A549 (cell line): ENCODE data around the gene HARBI1. TPM values are rescaled to one million over a fixed set of nuclear protein-coding genes. Genes with fewer than 3 reads are reported as not detected.

Source experiments
- ATAC-seq, 2 experiments: fragments of 200-7000 bp in 1 of 2; fragments of >200 bp in 1 of 2; cut with Nextera tagmentation in 1 of 2; cut with Tn5 transposase in 1 of 2; 3 replicates each; pipeline versions ENCODE4 v1.8.0 to v1.9.1; 2018 to 2020; ENCODE audit warnings: mild to moderate bottlenecking in 1 of 2, moderate library complexity in 1 of 2
- CTCF ChIA-PET: fragments of 300-600 bp; sonication (Branson Sonifier 250); formaldehyde crosslinking; extraction: SDS; loops from one replicate; lab custom pipeline; 2021; ENCODE audit warnings: antibody characterized with exemption, inconsistent platforms; lab: Yijun Ruan, JAX
- POLR2A ChIA-PET: fragments of 350-600 bp; formaldehyde crosslinking; extraction: SDS; loops from one replicate; lab custom pipeline; 2021; ENCODE audit warnings: antibody characterized with exemption, inconsistent platforms; lab: Yijun Ruan, JAX
- DNase-seq, 2 experiments: peaks; one replicate each; pipeline versions ENCODE4 v3.0.0 to v3.0.0-alpha.2; 2011 to 2016; ENCODE audit warnings: low read depth in 1 of 2, low spot score in 1 of 2
- FAIRE-seq: peaks from 2 replicates; lab custom pipeline; 2011; peaks lifted over from hg19 to GRCh38; lab: Jason Lieb, UNC
- H3K27ac ChIP-seq, 2 experiments: fragments of >200 bp; sonication (Bioruptor Twin); formaldehyde crosslinking; 3 replicates each; pipeline ENCODE4 v1.5.1; 2016 to 2017
- H3K4me1 ChIP-seq: fragments of >200 bp; sonication (Bioruptor Twin); formaldehyde crosslinking; 3 replicates; pipeline ENCODE4 v1.6.1; 2016
- H3K4me2 ChIP-seq: fragments of >200 bp; sonication (Bioruptor Twin); formaldehyde crosslinking; 3 replicates; pipeline ENCODE4 v1.6.1; 2016
- H3K4me3 ChIP-seq: fragments of >200 bp; sonication (Bioruptor Twin); formaldehyde crosslinking; 3 replicates; pipeline ENCODE4 v1.5.1; 2016
- H3K9me3 ChIP-seq: fragments of >200 bp; sonication (Bioruptor Twin); formaldehyde crosslinking; 3 replicates; pipeline ENCODE4 v1.6.1; 2016
- BHLHE40 ChIP-seq: IDR thresholded peaks from 2 replicates; pipeline ENCODE4 v1.6.1; 2012; ENCODE audit warnings: low read depth, low read length, inconsistent platforms
- CBX2 ChIP-seq: fragments of 200-600 bp; sonication (generic); IDR thresholded peaks from 2 replicates; pipeline ENCODE4 v1.6.1; 2016; ENCODE audit warnings: low read depth, mild to moderate bottlenecking, borderline replicate concordance
- CBX8 ChIP-seq: fragments of 200-600 bp; sonication (generic); IDR thresholded peaks from 2 replicates; pipeline ENCODE4 v1.6.1; 2016
- CHD2 ChIP-seq: fragments of 150-350 bp; IDR thresholded peaks from 2 replicates; pipeline ENCODE4 v1.6.1; 2014; ENCODE audit warnings: low read length; ENCODE audit not compliant: partially characterized antibody
- CHD4 ChIP-seq: fragments of 200-600 bp; sonication (generic); IDR thresholded peaks from 2 replicates; pipeline ENCODE4 v1.6.1; 2016; ENCODE audit warnings: antibody characterized with exemption, mild to moderate bottlenecking, borderline replicate concordance
- EHMT2 ChIP-seq: fragments of 200-600 bp; sonication (generic); IDR thresholded peaks from 2 replicates; pipeline ENCODE4 v1.6.1; 2016; ENCODE audit warnings: antibody characterized with exemption, low read depth, mild to moderate bottlenecking, moderate library complexity
- EP300 ChIP-seq, 2 experiments: fragments of >200 bp; sonication (Bioruptor Twin); formaldehyde crosslinking; IDR thresholded peaks; 2 replicates in 1 of 2; 3 replicates in 1 of 2; pipeline ENCODE4 v1.6.1; 2016 to 2017
- FOSL2 ChIP-seq, 2 experiments: fragments of 450-650 bp in 1 of 2; fragments of >200 bp in 1 of 2; sonication (Bioruptor Twin) in 1 of 2; formaldehyde crosslinking; IDR thresholded peaks; 2 replicates each; pipeline versions ENCODE4 v1.5.0 to v1.6.1; 2016 to 2020; ENCODE audit warnings: mild to moderate bottlenecking in 1 of 2, moderate library complexity in 1 of 2
- FOXS1 ChIP-seq: fragments of 250-450 bp; sonication (Bioruptor Pico); IDR thresholded peaks from 2 replicates; pipeline ENCODE4 v1.5.0; 2020; ENCODE audit warnings: mild to moderate bottlenecking, moderate library complexity
- HDAC2 ChIP-seq: fragments of 200-600 bp; sonication (generic); IDR thresholded peaks from 2 replicates; pipeline ENCODE4 v1.6.1; 2016
- HEYL ChIP-seq: fragments of 250-450 bp; sonication (Bioruptor Pico); IDR thresholded peaks from 2 replicates; pipeline ENCODE4 v1.8.0; 2021; ENCODE audit warnings: mild to moderate bottlenecking, moderate library complexity
- HOXA7 ChIP-seq: fragments of 250-450 bp; sonication (Bioruptor Pico); IDR thresholded peaks from 2 replicates; pipeline ENCODE4 v1.5.0; 2020; ENCODE audit warnings: mild to moderate bottlenecking, moderate library complexity
- HOXB5 ChIP-seq: fragments of 250-450 bp; sonication (Bioruptor Pico); IDR thresholded peaks from 2 replicates; pipeline ENCODE4 v1.5.0; 2020; ENCODE audit warnings: mild to moderate bottlenecking, moderate library complexity
- JUN ChIP-seq, 2 experiments: fragments of >200 bp; sonication (Bioruptor Twin); formaldehyde crosslinking; IDR thresholded peaks; 2 replicates in 1 of 2; 3 replicates in 1 of 2; pipeline ENCODE4 v1.6.1; 2016 to 2017
- JUNB ChIP-seq: fragments of >200 bp; sonication (Bioruptor Twin); formaldehyde crosslinking; IDR thresholded peaks from 2 replicates; pipeline ENCODE4 v1.6.1; 2016
- MAFK ChIP-seq: fragments of 450-650 bp; IDR thresholded peaks from 2 replicates; pipeline ENCODE4 v1.6.1; 2014; ENCODE audit not compliant: partially characterized antibody
- MAX ChIP-seq: IDR thresholded peaks from 2 replicates; pipeline ENCODE4 v1.6.1; 2012
- NFE2L2 ChIP-seq: fragments of 150-350 bp; conservative IDR thresholded peaks from 2 replicates; pipeline ENCODE4 v1.6.1; 2014; ENCODE audit warnings: low read length
- NPAS2 ChIP-seq: fragments of 250-450 bp; sonication (Bioruptor Pico); IDR thresholded peaks from 2 replicates; pipeline ENCODE4 v1.8.0; 2022; ENCODE audit warnings: mild to moderate bottlenecking, moderate library complexity, borderline replicate concordance
- PBX3 ChIP-seq: IDR thresholded peaks from 2 replicates; pipeline ENCODE4 v1.6.1; 2012
- POLR2AphosphoS2 ChIP-seq: conservative IDR thresholded peaks from 2 replicates; pipeline ENCODE4 v1.6.1; 2012; ENCODE audit warnings: low read length, improper control_type of control experiment, inconsistent platforms
- RARB ChIP-seq: fragments of 250-450 bp; sonication (Bioruptor Pico); IDR thresholded peaks from 2 replicates; pipeline ENCODE4 v1.8.0; 2021; ENCODE audit warnings: mild to moderate bottlenecking, moderate library complexity
- RCOR1 ChIP-seq: fragments of 150-350 bp; IDR thresholded peaks from 2 replicates; pipeline ENCODE4 v1.6.1; 2014; ENCODE audit warnings: antibody characterized with exemption, low read length, low read depth
- RFX5 ChIP-seq: fragments of 450-650 bp; IDR thresholded peaks from 2 replicates; pipeline ENCODE4 v1.7.1; 2014; ENCODE audit warnings: antibody characterized with exemption, mild to moderate bottlenecking, moderate library complexity
- RNF2 ChIP-seq: fragments of 200-600 bp; sonication (generic); IDR thresholded peaks from 2 replicates; pipeline ENCODE4 v1.6.1; 2016; ENCODE audit warnings: low read depth, mild to moderate bottlenecking, antibody characterized with exemption, moderate library complexity, borderline replicate concordance
- USF2 ChIP-seq: fragments of 450-650 bp; IDR thresholded peaks from 2 replicates; pipeline ENCODE4 v1.6.1; 2014; ENCODE audit warnings: antibody characterized with exemption
- ZC3H11A ChIP-seq: fragments of 450-650 bp; IDR thresholded peaks from 2 replicates; pipeline ENCODE4 v1.6.1; 2014; ENCODE audit warnings: antibody characterized with exemption, mild to moderate bottlenecking
- ZNF302 ChIP-seq: fragments of 250-450 bp; sonication (Bioruptor Pico); IDR thresholded peaks from 2 replicates; pipeline ENCODE4 v1.9.0; 2021; ENCODE audit warnings: inconsistent platforms, mild to moderate bottlenecking, moderate library complexity
- WGBS: methylation state at CpG from one replicate; pipeline ENCODE4 v1.1.6; 2017; ENCODE audit errors: missing lambda C conversion rate; 5-methylcytosine and 5-hydroxymethylcytosine counted together
- polyA plus RNA-seq, 4 experiments: library from polyadenylated mRNA; depleted of rRNA in 3 of 4; stranded (reverse); fragments of >200 nt; fragmentation: RNase III in 1 of 4; extraction: RNeasy Plus Mini Kit Qiagen cat#74134 plus additional on column Dnase treatment in 1 of 4; gene quantifications; 2 replicates in 3 of 4; 3 replicates in 1 of 4; pipeline ENCODE4 v1.2.3, GENCODE V29; 2011 to 2017

The HARBI1 gene
- polyA plus RNA-seq, 2 of the 4 experiments (the other 2 are of a cell fraction), result 5.6 to 5.7 TPM

GRCh38 chr11:46604796-46605195 is 12.2 kb downstream of the HARBI1 start:
- FAIRE-seq, result no peak
- 86% methylated on average over 1 of the region's 1 CpG for WGBS
- ChIA-PET CTCF (interaction anchor here (0.6 to 1.0 kb wide), 2 partner anchors 11 to 146 kb away, joined by 4 read pairs; no protein-coding TSS in a partner anchor), POLR2A (no interaction called here)
- TF ChIP-seq NFE2L2, result no peak
- no peak for TF ChIP-seq MAX
- no peak for TF ChIP-seq CHD2
- TF ChIP-seq EP300 (IDR thresholded peaks at IDR 0.05), result no peak
- no peak for TF ChIP-seq POLR2AphosphoS2
- TF ChIP-seq ZNF302, result no peak
- no peak for TF ChIP-seq MAFK
- no peak for TF ChIP-seq FOXS1 (CRISPR knock-in tag)
- TF ChIP-seq FOSL2 (IDR thresholded peaks at IDR 0.05), result no peak
- no peak for TF ChIP-seq FOSL2 (CRISPR knock-in tag; IDR thresholded peaks at IDR 0.05)
- TF ChIP-seq BHLHE40, result no peak
- no peak for TF ChIP-seq JUNB
- no peak for TF ChIP-seq PBX3
- TF ChIP-seq ZC3H11A, result no peak
- TF ChIP-seq CBX8, result no peak
- no peak for TF ChIP-seq EHMT2
- TF ChIP-seq, all 56 proteins: peak for 0
- ATAC-seq (no peak), DNase-seq (no peak)
- Histone ChIP-seq H3K4me3 (no peak overlapping the region), H3K4me1 (no peaks in the 10 kb centered on the region), H3K9me3 (no peaks in the 10 kb centered on the region), H3K4me2 (no peak overlapping the region), H3K27ac (no peak overlapping the region)

GRCh38 chr11:46603704-46604308 is 13.2 kb downstream of the HARBI1 start:
- 85% methylated on average over 15 of the region's 15 CpGs for WGBS
- no peak for DNase-seq
- H3K4me3 ChIP-seq, result no peak overlapping the region
- no peak overlapping the region for H3K4me2 ChIP-seq
- no peak overlapping the region for H3K27ac ChIP-seq
- no peak for FAIRE-seq
- ATAC-seq, result no peak
- TF ChIP-seq CHD2, result no peak
- TF ChIP-seq RCOR1, result no peak
- no peak for TF ChIP-seq HEYL (CRISPR knock-in tag)
- no peak for TF ChIP-seq CBX2
- no peak for TF ChIP-seq HOXA7 (CRISPR knock-in tag)
- TF ChIP-seq JUN (IDR thresholded peaks at IDR 0.05), result no peak
- no peak for TF ChIP-seq JUNB
- TF ChIP-seq NPAS2 (CRISPR knock-in tag), result no peak
- TF ChIP-seq EHMT2, result no peak
- TF ChIP-seq HOXB5 (CRISPR knock-in tag), result no peak
- TF ChIP-seq HDAC2, result no peak
- TF ChIP-seq ZNF302, result no peak
- TF ChIP-seq RARB (CRISPR knock-in tag), result no peak
- no peak for TF ChIP-seq RNF2
- TF ChIP-seq RFX5, result no peak
- no peak for TF ChIP-seq NFE2L2
- TF ChIP-seq, all 56 proteins: peak for 0
- Histone ChIP-seq H3K4me1 (no peaks in the 10 kb centered on the region), H3K9me3 (no peaks in the 10 kb centered on the region)
- POLR2A ChIA-PET, result no interaction called here
- CTCF ChIA-PET, result no interaction called here

- H3K4me3 ChIP-seq, result no peak overlapping the region
- no peak for TF ChIP-seq FOSL2 (IDR thresholded peaks at IDR 0.05)
- peak; percentile 61; the same call in 1 of the 2 replicates for TF ChIP-seq FOSL2 (CRISPR knock-in tag; IDR thresholded peaks at IDR 0.05)
- no peak for TF ChIP-seq USF2
- no peak for TF ChIP-seq CHD4
- TF ChIP-seq, all 56 proteins: peak for 1
- no peak overlapping the region for H3K4me2 ChIP-seq
- POLR2A ChIA-PET, result no interaction called here
- FAIRE-seq (no peak), DNase-seq (no peak), ATAC-seq (no peak)
- H3K4me1 ChIP-seq, result no peaks in the 10 kb centered on the region
- H3K9me3 ChIP-seq, result no peaks in the 10 kb centered on the region
- no peak overlapping the region for H3K27ac ChIP-seq
- WGBS, result 73% methylated on average over 1 of the region's 1 CpG
- CTCF ChIA-PET, result interaction anchor here (1.0 kb wide), 1 partner anchor 17 kb away, joined by 6 read pairs; no protein-coding TSS in a partner anchor
These were observed 15.9 kb downstream of the HARBI1 start for GRCh38 chr11:46601129-46601528.
